ENCODE results near the gene SMYD3.

- TF ChIP-seq, protein P1, sequence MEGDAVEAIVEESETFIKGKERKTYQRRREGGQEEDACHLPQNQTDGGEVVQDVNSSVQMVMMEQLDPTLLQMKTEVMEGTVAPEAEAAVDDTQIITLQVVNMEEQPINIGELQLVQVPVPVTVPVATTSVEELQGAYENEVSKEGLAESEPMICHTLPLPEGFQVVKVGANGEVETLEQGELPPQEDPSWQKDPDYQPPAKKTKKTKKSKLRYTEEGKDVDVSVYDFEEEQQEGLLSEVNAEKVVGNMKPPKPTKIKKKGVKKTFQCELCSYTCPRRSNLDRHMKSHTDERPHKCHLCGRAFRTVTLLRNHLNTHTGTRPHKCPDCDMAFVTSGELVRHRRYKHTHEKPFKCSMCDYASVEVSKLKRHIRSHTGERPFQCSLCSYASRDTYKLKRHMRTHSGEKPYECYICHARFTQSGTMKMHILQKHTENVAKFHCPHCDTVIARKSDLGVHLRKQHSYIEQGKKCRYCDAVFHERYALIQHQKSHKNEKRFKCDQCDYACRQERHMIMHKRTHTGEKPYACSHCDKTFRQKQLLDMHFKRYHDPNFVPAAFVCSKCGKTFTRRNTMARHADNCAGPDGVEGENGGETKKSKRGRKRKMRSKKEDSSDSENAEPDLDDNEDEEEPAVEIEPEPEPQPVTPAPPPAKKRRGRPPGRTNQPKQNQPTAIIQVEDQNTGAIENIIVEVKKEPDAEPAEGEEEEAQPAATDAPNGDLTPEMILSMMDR (IDR thresholded peaks at IDR 0.05; ENCODE audit: low read depth, low read length, poor library complexity, severe bottlenecking) = no peak
- no peak for TF ChIP-seq EZH2phosphoT487 (IDR thresholded peaks at IDR 0.05; ENCODE audit: borderline replicate concordance, low read length)
Measured at GRCh38 chr1:246213947-246214346, 293.1 kb downstream of the SMYD3 start.

Measured in DOHH2 (cell line).